ENCODE measurements around the gene GLP1R.

DNA sequence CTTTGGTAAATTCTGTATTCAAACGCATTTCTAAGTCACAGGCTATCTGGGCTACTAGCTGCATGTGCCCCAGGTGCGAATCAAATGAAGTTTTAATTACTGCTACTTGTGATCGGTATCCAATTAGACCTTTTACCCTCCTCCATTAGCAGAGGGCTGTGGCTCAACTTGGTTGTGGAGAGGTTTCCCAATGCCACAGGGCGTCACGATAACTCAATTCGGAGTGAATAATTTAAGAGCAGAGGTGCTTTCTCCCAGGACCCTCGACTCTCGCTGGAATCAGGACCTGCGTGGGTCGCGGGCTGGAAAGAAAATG, 65.8 kb downstream of the GLP1R start:
- TF ChIP-seq, protein P1, sequence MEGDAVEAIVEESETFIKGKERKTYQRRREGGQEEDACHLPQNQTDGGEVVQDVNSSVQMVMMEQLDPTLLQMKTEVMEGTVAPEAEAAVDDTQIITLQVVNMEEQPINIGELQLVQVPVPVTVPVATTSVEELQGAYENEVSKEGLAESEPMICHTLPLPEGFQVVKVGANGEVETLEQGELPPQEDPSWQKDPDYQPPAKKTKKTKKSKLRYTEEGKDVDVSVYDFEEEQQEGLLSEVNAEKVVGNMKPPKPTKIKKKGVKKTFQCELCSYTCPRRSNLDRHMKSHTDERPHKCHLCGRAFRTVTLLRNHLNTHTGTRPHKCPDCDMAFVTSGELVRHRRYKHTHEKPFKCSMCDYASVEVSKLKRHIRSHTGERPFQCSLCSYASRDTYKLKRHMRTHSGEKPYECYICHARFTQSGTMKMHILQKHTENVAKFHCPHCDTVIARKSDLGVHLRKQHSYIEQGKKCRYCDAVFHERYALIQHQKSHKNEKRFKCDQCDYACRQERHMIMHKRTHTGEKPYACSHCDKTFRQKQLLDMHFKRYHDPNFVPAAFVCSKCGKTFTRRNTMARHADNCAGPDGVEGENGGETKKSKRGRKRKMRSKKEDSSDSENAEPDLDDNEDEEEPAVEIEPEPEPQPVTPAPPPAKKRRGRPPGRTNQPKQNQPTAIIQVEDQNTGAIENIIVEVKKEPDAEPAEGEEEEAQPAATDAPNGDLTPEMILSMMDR (IDR thresholded peaks at IDR 0.05; ENCODE audit: insufficient read depth, low read length, poor library complexity, severe bottlenecking) = no peak
- TF ChIP-seq EZH2phosphoT487 (conservative IDR thresholded peaks at IDR 0.05; ENCODE audit: low read length) = no peak
